Effector memory CD8-positive, alpha-beta T cell (primary cell): Measurements from ENCODE around the gene APOL6.

Experiments used
- ATAC-seq: fragments of 150-1000 bp; cut with Tn5 transposase; replicated peaks from 2 replicates; pipeline ENCODE4 v1.10.0; 2021; ENCODE audit warnings: mild to moderate bottlenecking, moderate library complexity
- DNase-seq, 3 experiments: peaks; one replicate each; pipeline ENCODE4 v3.0.0; 2021
- H3K27ac Mint-ChIP-seq, 2 donors: one replicate each; pipeline ENCODE4 v1.8.0; 2022; ENCODE audit warnings: mild to moderate bottlenecking in 2 of 2, mixed read lengths in 2 of 2, moderate library complexity in 2 of 2
- H3K27me3 Mint-ChIP-seq, 2 donors: one replicate each; pipeline ENCODE4 v1.8.0; 2022; ENCODE audit warnings: mixed read lengths in 2 of 2
- H3K36me3 Mint-ChIP-seq: one replicate; pipeline ENCODE4 v1.8.0; 2022; ENCODE audit warnings: mild to moderate bottlenecking, moderate library complexity, mixed read lengths; ENCODE audit not compliant: insufficient read depth
- H3K4me1 Mint-ChIP-seq, 2 donors: one replicate each; pipeline ENCODE4 v1.8.0; 2022; ENCODE audit warnings: low read depth in 2 of 2, mixed read lengths in 2 of 2
- H3K4me3 Mint-ChIP-seq, 2 donors: one replicate each; pipeline ENCODE4 v1.8.0; 2022; ENCODE audit warnings: mild to moderate bottlenecking in 2 of 2, mixed read lengths in 2 of 2, moderate library complexity in 2 of 2
- H3K9me3 Mint-ChIP-seq, 2 donors: one replicate each; pipeline ENCODE4 v1.8.0; 2022; ENCODE audit warnings: mixed read lengths in 2 of 2

APOL6 gene

DNA sequence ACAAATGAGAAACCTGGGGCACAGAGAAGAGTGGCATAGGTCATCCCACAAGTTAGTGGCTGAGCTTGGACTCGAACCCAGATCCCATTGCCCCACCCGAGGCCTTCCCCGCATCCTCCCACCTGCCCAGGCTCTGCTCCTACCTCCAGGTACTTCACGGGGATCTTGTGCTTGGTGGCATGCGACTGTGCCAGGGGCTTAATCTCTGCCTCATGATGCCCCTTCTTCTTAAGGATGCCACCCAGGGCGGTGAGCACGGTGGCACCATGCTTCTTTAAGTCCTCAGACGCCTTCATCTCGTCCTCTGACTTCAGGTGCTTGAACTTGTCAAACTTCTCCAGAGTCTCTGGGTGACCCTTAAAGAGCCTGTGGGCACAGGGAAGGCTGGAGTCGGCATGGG is 37.5 kb upstream of the APOL6 start:
- H3K27me3 Mint-ChIP-seq = peaks cover 34 to 64% of the 10 kb centered on the region in 2 donors

DNA sequence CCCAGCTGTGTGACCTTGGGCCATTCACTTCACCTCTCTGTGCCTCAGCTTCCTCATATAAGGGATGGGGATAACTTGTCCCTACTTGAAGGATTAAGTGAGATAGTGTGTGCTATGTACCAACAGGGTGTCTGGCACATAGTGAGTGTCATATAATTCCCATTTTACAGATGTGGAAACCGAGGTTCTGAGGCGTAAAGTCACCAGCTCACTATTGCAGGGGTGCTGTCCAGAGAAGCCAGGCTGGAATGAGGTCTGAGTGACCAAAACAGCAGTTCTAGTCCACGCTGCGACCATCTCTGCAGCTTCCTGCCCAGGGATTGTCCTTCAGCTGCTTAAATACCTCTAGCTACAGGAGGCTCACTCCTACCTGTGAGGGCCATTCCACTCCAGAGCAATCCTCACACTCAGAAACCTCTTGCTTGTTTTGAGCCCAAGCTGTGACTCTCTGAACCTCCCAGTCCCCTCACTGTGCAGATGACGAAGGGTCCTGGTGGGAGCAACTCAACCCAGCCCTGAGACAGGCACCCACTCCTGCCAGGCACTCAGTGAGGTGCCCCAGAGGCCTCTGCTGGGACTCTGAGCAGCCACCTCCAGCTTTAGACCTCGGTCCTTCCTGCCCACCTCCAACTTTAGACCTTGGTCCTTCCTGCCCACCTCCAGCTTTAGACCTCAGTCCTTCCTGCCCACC is 36.9 kb upstream of the APOL6 start:
- Mint-ChIP-seq H3K4me3 (no peak overlapping the region), H3K27me3 (peaks cover 30 to 58% of the 10 kb centered on the region in 2 donors), H3K9me3 (no peaks in the 10 kb centered on the region), H3K4me1 (peaks cover 9 to 11% of the 10 kb centered on the region in 2 donors), H3K27ac (peak overlapping the region in 1 of 2 donors; percentile 62), H3K36me3 (no peaks in the 10 kb centered on the region)
- DNase-seq (no peak), ATAC-seq (no peak)

More for the DNA sequence above, 37.5 kb upstream of the APOL6 start:
- ATAC-seq (no peak), DNase-seq (no peak)
- Mint-ChIP-seq H3K9me3 (no peaks in the 10 kb centered on the region), H3K4me1 (peaks cover 5 to 7% of the 10 kb centered on the region in 2 donors), H3K27ac (no peak overlapping the region), H3K4me3 (no peak overlapping the region), H3K36me3 (no peaks in the 10 kb centered on the region)

DNA sequence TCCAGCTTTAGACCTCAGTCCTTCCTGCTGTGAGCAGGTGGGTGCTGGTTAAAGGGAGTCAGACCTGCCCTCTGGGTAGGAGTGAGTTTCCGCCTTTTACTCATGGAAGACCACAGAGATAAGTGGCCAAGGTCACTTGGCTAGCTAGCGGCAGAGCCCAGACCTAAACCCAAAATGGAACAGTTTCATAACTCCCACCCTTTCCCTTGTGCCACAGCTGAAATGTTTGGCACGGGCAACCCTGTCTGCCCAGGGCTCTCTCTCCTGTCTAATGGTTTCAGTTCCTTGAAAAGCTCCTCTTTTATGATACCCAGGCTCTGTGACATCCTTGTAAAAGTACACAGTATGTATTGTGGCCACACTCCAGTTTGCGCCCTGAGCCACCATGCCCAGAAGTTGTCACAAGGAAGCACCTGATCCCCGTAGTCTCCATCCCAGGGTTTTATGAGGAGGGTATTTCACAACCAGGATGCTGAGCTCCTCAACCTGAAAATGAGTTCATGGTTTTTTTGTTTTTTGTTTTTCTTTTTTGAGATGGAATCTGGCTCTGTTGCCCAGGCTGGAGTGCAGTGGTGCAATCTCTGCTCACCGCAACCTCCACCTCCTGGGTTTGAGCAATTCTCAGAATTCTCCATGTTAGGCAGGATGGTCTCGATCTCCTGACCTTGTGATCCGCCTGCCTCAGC is 36.2 kb upstream of the APOL6 start:
- no peak for ATAC-seq
- peaks cover 9 to 17% of the 10 kb centered on the region in 2 donors for H3K4me1 Mint-ChIP-seq
- no peak for DNase-seq
- H3K27ac Mint-ChIP-seq = peak overlapping the region in 1 of 2 donors; percentile 62
- H3K4me3 Mint-ChIP-seq = no peak overlapping the region
- H3K9me3 Mint-ChIP-seq = no peaks in the 10 kb centered on the region
- peaks cover 23 to 51% of the 10 kb centered on the region in 2 donors for H3K27me3 Mint-ChIP-seq
- H3K36me3 Mint-ChIP-seq = no peaks in the 10 kb centered on the region

DNA sequence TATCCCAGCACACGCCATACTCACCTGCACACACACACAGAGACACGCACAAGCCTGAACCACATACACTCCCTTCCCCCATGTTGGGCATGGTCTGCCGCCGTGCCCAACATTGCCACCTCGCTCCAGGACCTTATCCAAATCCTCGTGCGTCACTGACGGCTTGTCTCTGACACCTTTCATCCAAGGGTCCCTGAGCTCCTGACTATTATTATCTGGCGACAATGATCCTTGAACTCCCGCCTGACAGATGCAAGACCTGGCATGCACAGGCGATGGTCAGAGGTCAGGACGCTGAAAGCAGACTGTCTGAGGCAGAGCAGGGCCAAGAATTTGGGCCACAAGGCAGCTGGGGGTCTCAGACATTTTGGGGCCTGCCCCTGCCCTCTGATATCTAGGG is 35.3 kb upstream of the APOL6 start:
- Mint-ChIP-seq H3K4me1 (peaks cover 9 to 17% of the 10 kb centered on the region in 2 donors), H3K9me3 (no peaks in the 10 kb centered on the region), H3K36me3 (no peaks in the 10 kb centered on the region), H3K27ac (no peak overlapping the region), H3K4me3 (no peak overlapping the region), H3K27me3 (peaks cover 15 to 42% of the 10 kb centered on the region in 2 donors)
- ATAC-seq = no peak
- DNase-seq = no peak

DNA sequence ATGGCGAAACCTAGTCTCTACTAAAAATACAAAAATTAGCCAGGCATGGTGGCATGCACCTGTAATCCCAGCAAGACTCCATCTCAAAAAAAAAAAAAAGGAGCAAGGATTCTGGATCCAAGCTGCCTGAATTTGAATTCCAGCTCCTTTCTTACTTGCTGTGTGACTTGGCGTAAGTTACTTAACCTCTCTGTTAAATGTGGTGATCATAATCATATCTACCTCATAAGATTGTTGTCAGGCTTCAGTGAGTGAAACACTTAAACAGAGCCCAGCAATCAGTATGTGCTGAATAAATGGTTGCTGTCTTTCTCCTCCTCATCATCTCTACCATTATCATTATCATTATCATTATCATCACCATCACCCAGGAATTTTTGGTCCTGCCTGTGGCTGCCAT is 33.8 kb upstream of the APOL6 start:
- ATAC-seq (no peak), DNase-seq (no peak)
- no peak overlapping the region for H3K4me3 Mint-ChIP-seq
- no peaks in the 10 kb centered on the region for H3K36me3 Mint-ChIP-seq
- H3K9me3 Mint-ChIP-seq = no peaks in the 10 kb centered on the region
- peaks cover 9 to 17% of the 10 kb centered on the region in 2 donors for H3K4me1 Mint-ChIP-seq
- H3K27ac Mint-ChIP-seq = peak overlapping the region in 1 of 2 donors; percentile 62
- peaks cover 0 to 27% of the 10 kb centered on the region in 2 donors for H3K27me3 Mint-ChIP-seq

DNA sequence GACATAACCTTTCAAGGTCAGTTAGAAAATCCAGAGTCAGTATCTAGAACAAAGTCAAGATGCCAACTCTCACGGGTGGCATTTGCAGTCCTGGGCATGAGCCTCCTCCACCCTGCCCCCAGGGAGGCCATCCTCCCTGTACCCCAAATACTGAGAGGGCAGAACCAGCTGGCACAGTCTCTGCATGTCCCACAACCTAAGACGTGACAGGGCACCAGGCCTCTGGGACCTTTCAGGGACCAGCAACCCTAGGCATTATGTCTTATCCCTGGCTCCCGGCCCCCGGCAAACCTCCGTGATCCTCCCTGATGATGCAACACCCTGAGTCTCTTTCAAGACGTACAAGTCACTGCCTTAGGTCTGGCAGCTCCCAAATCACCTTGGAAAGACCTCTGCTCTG is 33.1 kb upstream of the APOL6 start:
- Mint-ChIP-seq H3K27ac (no peak overlapping the region), H3K4me1 (peaks cover 9 to 17% of the 10 kb centered on the region in 2 donors), H3K4me3 (no peak overlapping the region), H3K36me3 (no peaks in the 10 kb centered on the region), H3K27me3 (peaks cover 0 to 20% of the 10 kb centered on the region in 2 donors), H3K9me3 (no peaks in the 10 kb centered on the region)
- DNase-seq (no peak), ATAC-seq (no peak)

DNA sequence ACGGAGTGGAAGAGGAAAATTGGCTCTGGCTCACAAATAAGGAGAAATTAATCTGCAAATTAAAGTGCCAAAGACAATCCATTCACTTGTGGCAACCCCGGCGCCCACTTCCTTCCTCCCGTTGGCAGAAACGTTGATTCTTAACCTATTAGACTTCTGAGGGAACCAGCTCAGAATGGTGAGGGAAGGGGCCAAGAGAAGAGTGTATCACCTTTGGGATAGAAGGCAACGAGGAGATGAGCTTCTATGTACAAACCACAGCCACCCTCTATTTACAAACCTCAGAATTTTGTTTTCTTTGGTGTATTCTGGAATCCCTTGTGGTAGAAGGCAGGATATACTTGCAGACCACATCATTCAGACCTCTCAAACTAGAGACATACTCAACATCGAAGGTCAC is 32.2 kb upstream of the APOL6 start:
- ATAC-seq = no peak
- H3K4me3 Mint-ChIP-seq = no peak overlapping the region
- peaks cover 0 to 11% of the 10 kb centered on the region in 2 donors for H3K27me3 Mint-ChIP-seq
- no peaks in the 10 kb centered on the region for H3K36me3 Mint-ChIP-seq
- no peak overlapping the region for H3K27ac Mint-ChIP-seq
- DNase-seq = no peak
- H3K4me1 Mint-ChIP-seq = peaks cover 9 to 17% of the 10 kb centered on the region in 2 donors
- H3K9me3 Mint-ChIP-seq = no peaks in the 10 kb centered on the region

DNA sequence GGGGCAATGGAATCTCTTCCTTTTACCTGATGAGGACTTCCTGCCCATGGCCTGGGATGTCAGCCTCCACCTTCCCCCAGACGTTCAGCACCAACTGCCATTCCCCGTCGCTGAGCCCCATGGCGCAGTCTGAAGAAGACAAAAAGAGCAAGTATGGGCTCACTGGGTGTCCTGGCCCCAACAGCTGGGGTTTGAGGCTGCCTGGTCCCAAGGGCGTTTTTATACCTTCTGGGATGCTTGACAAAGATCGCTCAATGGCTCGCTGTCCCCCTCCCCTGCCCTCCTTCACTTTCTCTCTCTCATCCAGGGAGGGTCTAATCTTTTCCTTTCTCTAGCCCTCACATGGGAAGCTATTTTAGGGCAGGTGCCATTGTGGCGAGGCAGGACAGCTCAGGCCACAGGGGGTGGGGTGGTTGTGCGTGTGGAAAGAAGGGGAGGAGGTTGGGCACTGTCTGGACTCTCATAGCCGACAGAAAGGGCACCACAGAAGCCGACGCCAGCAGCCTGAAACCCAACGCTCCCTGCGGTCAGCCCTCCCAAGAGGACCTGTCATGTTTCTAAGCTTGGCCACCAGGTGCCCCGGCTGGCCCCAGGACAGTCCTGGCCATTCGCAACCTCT is 31.0 kb upstream of the APOL6 start, which contains the start of gene MB:
Gene MB (minus strand): TSS at position 193 of the 619 bp plus-strand sequence. CDS start 72 bp downstream, at position 121.
- H3K36me3 Mint-ChIP-seq = no peaks in the 10 kb centered on the region
- peaks cover 6 to 12% of the 10 kb centered on the region in 2 donors for H3K4me1 Mint-ChIP-seq
- H3K9me3 Mint-ChIP-seq = no peaks in the 10 kb centered on the region
- no peak within 1 kb of the TSS for H3K4me3 Mint-ChIP-seq
- ATAC-seq (no peak), DNase-seq (no peak)
- no peak within 1 kb of the TSS for H3K27ac Mint-ChIP-seq
- no peaks in the 10 kb centered on the region for H3K27me3 Mint-ChIP-seq

DNA sequence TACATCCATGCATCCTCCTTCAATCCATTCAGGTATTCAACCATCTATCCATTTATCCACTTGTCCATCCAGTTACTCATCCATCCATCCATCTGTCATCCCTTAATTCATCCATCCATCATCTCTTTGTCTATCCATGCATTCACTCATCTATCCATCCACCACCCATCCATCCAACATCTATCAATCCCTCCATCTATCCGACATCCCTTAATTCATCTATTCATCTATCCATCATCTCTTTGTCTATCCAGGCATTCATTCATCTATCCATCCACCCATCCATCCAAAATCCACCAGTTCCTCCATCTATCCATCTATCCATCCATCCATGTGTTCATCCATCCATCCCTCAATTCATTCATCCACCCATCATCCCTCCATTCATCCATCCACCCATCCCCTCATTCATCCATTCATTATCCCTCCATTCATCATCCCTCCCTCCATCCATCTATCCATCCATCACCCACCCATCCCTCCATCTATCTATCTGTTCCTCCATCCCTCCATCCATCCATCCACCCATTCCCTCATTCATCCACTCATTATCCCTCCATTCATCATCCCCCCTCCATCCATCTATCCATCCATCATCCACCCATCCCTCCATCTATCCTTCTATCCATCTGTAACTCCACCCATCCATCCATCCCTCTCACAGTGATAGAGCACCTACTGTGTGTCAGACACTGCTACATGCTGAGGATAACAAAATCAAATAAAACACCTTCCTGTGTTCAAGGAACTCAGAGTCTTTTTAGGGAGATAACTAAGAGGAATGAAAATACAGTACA is 29.6 kb upstream of the APOL6 start:
- Mint-ChIP-seq H3K4me1 (peaks cover 10 to 13% of the 10 kb centered on the region in 2 donors), H3K36me3 (no peaks in the 10 kb centered on the region), H3K27me3 (no peaks in the 10 kb centered on the region), H3K4me3 (no peak overlapping the region), H3K27ac (no peak overlapping the region), H3K9me3 (no peaks in the 10 kb centered on the region)
- no peak for ATAC-seq
- no peak for DNase-seq

DNA sequence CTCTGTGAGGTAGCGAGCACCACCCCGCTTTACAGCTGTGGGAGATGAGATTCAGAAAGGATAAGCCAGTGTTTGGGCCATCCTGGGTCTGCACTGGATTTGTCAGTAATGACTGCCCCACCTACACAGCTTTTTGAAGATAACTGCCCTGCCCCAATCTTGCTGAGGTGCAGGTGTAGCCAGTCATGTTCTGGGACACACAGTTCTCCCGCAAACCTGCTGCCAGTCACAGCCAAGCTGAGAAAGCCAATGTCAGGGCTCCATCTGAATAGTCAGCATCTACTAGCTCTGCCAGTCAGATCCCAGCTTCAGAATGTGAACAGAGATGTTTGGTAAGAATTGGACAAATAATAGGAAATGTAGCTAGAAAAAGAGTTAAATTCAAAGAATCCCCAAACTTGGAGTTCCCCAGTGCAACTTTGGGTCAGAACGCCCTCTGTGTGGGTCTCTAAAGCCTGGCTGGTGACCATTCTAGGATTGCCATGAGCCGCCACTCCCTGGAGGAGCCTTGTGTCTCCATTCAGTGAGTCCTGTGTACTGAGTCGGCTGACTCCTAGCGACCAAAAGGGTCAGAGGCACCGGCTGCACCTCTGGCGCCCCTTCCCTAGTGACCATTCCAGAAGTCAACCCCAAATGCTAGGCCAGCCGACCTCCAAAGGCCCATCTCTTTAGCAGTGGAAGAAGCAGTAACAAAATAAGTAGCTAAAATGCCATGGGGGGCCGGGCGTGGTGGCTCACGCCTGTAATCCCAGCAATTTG is 28.7 kb upstream of the APOL6 start:
- no peaks in the 10 kb centered on the region for H3K9me3 Mint-ChIP-seq
- no peak overlapping the region for H3K27ac Mint-ChIP-seq
- no peaks in the 10 kb centered on the region for H3K36me3 Mint-ChIP-seq
- H3K4me3 Mint-ChIP-seq = no peak overlapping the region
- ATAC-seq = no peak
- no peak for DNase-seq
- H3K4me1 Mint-ChIP-seq = peaks cover 10 to 13% of the 10 kb centered on the region in 2 donors
- peaks cover 4 to 5% of the 10 kb centered on the region in 2 donors for H3K27me3 Mint-ChIP-seq

DNA sequence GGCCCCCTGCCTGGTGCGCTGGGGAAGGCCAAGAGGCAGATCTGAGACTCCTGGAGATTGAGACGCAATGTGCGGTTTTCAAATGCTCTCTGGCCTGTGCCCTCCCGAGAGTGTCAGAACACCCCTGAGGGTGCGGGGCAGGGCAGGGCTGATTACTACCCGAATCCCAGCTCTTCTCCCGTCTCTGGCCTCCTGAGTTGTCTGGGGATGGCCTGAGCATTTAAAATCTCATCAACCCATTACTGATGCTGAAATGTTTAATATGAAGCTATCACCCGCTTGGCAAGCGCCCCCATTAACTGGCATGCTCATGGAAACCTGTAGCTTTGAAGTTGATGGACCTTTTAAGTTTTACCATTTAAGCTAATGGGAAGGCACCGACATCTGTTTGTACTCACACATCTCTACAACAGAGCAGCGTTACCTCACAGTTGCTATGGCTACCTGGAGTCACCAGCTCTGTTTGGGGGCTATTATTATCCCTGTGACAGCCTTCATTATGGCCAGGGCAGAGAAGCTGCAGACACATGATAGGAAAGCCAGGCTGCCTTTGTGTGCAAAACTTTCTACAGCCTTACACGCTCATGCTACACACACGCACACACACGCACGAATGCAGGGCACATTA is 27.5 kb upstream of the APOL6 start:
- DNase-seq (no peak), ATAC-seq (no peak)
- H3K4me1 Mint-ChIP-seq = peaks cover 8 to 12% of the 10 kb centered on the region in 2 donors
- no peak overlapping the region for H3K4me3 Mint-ChIP-seq
- H3K27ac Mint-ChIP-seq = no peak overlapping the region
- no peaks in the 10 kb centered on the region for H3K36me3 Mint-ChIP-seq
- no peaks in the 10 kb centered on the region for H3K9me3 Mint-ChIP-seq
- H3K27me3 Mint-ChIP-seq = peaks cover 6 to 11% of the 10 kb centered on the region in 2 donors

DNA sequence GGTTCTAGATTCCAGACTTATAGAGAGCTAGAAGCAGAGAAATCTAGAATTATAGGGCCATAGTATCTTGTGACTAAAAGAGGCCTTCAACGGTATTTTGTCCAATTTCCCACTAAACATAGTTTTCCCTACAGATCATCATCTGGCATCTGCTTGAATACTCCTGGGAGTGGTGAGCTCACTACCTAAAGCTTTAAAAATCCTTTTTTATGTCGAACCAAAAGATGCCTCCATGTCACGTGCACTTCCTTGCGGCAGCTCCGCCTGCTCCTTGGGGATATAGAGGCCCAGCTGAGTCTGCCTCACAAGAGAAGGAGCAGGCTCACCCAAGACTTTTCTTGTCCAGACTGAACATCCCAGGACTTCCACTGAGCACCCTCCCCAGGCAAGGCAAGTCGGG is 26.8 kb upstream of the APOL6 start:
- Mint-ChIP-seq H3K36me3 (no peaks in the 10 kb centered on the region), H3K4me1 (peaks cover 4 to 7% of the 10 kb centered on the region in 2 donors), H3K9me3 (no peaks in the 10 kb centered on the region), H3K27ac (no peak overlapping the region), H3K27me3 (peaks cover 8 to 11% of the 10 kb centered on the region in 2 donors), H3K4me3 (no peak overlapping the region)
- DNase-seq (no peak), ATAC-seq (no peak)
